SU-DHL-6 (cell line): Measurements from ENCODE around the gene PCDHGB3.
"Not testable (repeated sequence)": the region's sequence is repeated elsewhere in the genome, so short reads cannot be mapped to it uniquely, and the experiment has no call there.

Source experiments
- H2AFZ ChIP-seq: fragments of 200-600 bp; sonication (generic); 2 replicates; pipeline ENCODE4 v1.6.1; 2014; ENCODE audit warnings: low read depth, mild to moderate bottlenecking, moderate library complexity, mixed read lengths, antibody characterized with exemption, low read length; ENCODE audit not compliant: severe bottlenecking
- H3F3A ChIP-seq: fragments of 200-600 bp; shearing (Covaris generic); 2 replicates; pipeline ENCODE4 v1.6.0; 2016; ENCODE audit warnings: antibody characterized with exemption, mild to moderate bottlenecking; ENCODE audit not compliant: insufficient read depth
- H3K27ac ChIP-seq: fragments of 200-600 bp; sonication (generic); 2 replicates; pipeline ENCODE4 v1.5.1; 2016; ENCODE audit warnings: low read depth, mild to moderate bottlenecking, low read length, moderate library complexity, mixed read lengths
- H3K27me3 ChIP-seq: fragments of 200-600 bp; sonication (generic), shearing (Covaris generic); 2 replicates; pipeline ENCODE4 v1.6.0; 2014; ENCODE audit warnings: mild to moderate bottlenecking, low read length
- H3K36me3 ChIP-seq: fragments of 200-600 bp; sonication (generic); 2 replicates; pipeline ENCODE4 v1.6.1; 2014; ENCODE audit warnings: mild to moderate bottlenecking, low read length, mixed read lengths
- H3K4me2 ChIP-seq: fragments of 300-600, 200-600 bp; shearing (Covaris generic), sonication (generic); 2 replicates; pipeline ENCODE4 v1.6.0; 2014; ENCODE audit warnings: low read length, low read depth, mild to moderate bottlenecking; ENCODE audit not compliant: poor library complexity, severe bottlenecking
- H3K4me3 ChIP-seq: fragments of 200-600 bp; sonication (generic); 2 replicates; pipeline ENCODE4 v1.5.1; 2014; ENCODE audit warnings: antibody characterized with exemption, low read length, mild to moderate bottlenecking, mixed read lengths; ENCODE audit not compliant: insufficient read depth, poor library complexity, severe bottlenecking
- H3K79me2 ChIP-seq: fragments of 200-600 bp; sonication (generic); 2 replicates; pipeline ENCODE4 v1.6.1; 2014; ENCODE audit warnings: mild to moderate bottlenecking, low read length, moderate library complexity; ENCODE audit not compliant: insufficient read depth
- H3K9ac ChIP-seq: fragments of 200-600 bp; sonication (generic); 2 replicates; pipeline ENCODE4 v1.7.0; 2014; ENCODE audit warnings: mild to moderate bottlenecking, low read length
- H3K9me2 ChIP-seq: fragments of 200-600 bp; sonication (generic); replicated peaks from 2 replicates; pipeline ENCODE4 v1.6.1; 2014; ENCODE audit warnings: low read length; ENCODE audit not compliant: insufficient read depth
- H3K9me3 ChIP-seq: fragments of 200-600 bp; sonication (generic); 2 replicates; pipeline ENCODE4 v1.6.1; 2014; ENCODE audit warnings: low read length, mixed read lengths; ENCODE audit not compliant: insufficient read depth
- H4K20me1 ChIP-seq: fragments of 200-600 bp; sonication (generic); 2 replicates; pipeline ENCODE4 v1.6.1; 2014; ENCODE audit warnings: low read depth, mild to moderate bottlenecking, antibody characterized with exemption, low read length, moderate library complexity, mixed read lengths
- CTCF ChIP-seq: fragments of 200-600 bp; sonication (generic); IDR thresholded peaks from one replicate; pipeline ENCODE4 v1.5.1; 2017; ENCODE audit warnings: antibody characterized with exemption, mild to moderate bottlenecking, low read length, moderate library complexity; ENCODE audit not compliant: insufficient read depth, poor library complexity, severe bottlenecking
- EZH2phosphoT487 ChIP-seq: fragments of 200-600 bp; sonication (generic), shearing (Covaris generic); conservative IDR thresholded peaks from 2 replicates; pipeline ENCODE4 v1.6.1; 2018; ENCODE audit warnings: mild to moderate bottlenecking, antibody characterized with exemption, low read length, moderate library complexity, mixed read lengths

Gene PCDHGB3

GRCh38 chr5:141403387-141403786, 33.3 kb downstream of the PCDHGB3 start:
- Histone ChIP-seq H3K4me3 (no peak overlapping the region), H2AFZ (no peak overlapping the region), H3F3A (no peaks in the 10 kb centered on the region), H3K36me3 (peaks cover 22% of the 10 kb centered on the region), H3K9me3 (peaks cover 37% of the 10 kb centered on the region; the same call in 1 of the 2 replicates), H3K27me3 (no peaks in the 10 kb centered on the region), H3K27ac (no peak overlapping the region), H3K9ac (no peak overlapping the region), H3K79me2 (no peaks in the 10 kb centered on the region; the same call in 1 of the 2 replicates), H3K4me2 (no peak overlapping the region), H4K20me1 (no peaks in the 10 kb centered on the region), H3K9me2 (no peaks in the 10 kb centered on the region)
- TF ChIP-seq CTCF (no peak), EZH2phosphoT487 (no peak)

GRCh38 chr5:141407790-141408505, 37.9 kb downstream of the PCDHGB3 start, which contains the start of gene PCDHGB6:
Gene PCDHGB6, plus strand, starts transcription at chr5:141408021. Its CDS starts 182 bp downstream, at chr5:141408203.
- H3K79me2 ChIP-seq, H3K4me2 ChIP-seq, H2AFZ ChIP-seq, H3K9ac ChIP-seq, H4K20me1 ChIP-seq, H3K27ac ChIP-seq, H3F3A ChIP-seq, H3K27me3 ChIP-seq, H3K9me2 ChIP-seq, H3K4me3 ChIP-seq: not testable (repeated sequence)
- Histone ChIP-seq H3K36me3 (peaks cover 12% of the 10 kb centered on the region), H3K9me3 (peaks cover 23% of the 10 kb centered on the region; the same call in 1 of the 2 replicates)

- no peaks in the 10 kb centered on the region for H3F3A ChIP-seq
- H3K27ac ChIP-seq: no peak overlapping the region
- peaks cover 21% of the 10 kb centered on the region; the same call in 1 of the 2 replicates for H3K9me3 ChIP-seq
- no peak overlapping the region for H3K4me3 ChIP-seq
- TF ChIP-seq EZH2phosphoT487 (no peak), CTCF (no peak)
- no peak overlapping the region for H3K9ac ChIP-seq
- no peaks in the 10 kb centered on the region for H4K20me1 ChIP-seq
- H3K36me3 ChIP-seq: peaks cover 12% of the 10 kb centered on the region
- no peak overlapping the region for H3K4me2 ChIP-seq
- H3K27me3 ChIP-seq: no peaks in the 10 kb centered on the region
- H3K79me2 ChIP-seq: peaks cover 3% of the 10 kb centered on the region; the same call in 1 of the 2 replicates
- H2AFZ ChIP-seq: no peak overlapping the region
- H3K9me2 ChIP-seq: no peaks in the 10 kb centered on the region
Observed at GRCh38 chr5:141409598-141410306, 39.7 kb downstream of the PCDHGB3 start.
